Neutrophil (primary cell): ENCODE data around the gene CHP2.
A peak's percentile ranks its signal among the peaks of the same experiment; 100 is the strongest.

ENCODE experiments used
- H3K27ac ChIP-seq: fragments of 200-600 bp; sonication (generic); 2 replicates; pipeline ENCODE4 v1.5.1; 2016; ENCODE audit warnings: mild to moderate bottlenecking, moderate library complexity
- H3K27me3 ChIP-seq: fragments of 200-600 bp; sonication (generic); 2 replicates; pipeline ENCODE4 v1.6.0; 2016; ENCODE audit warnings: mild to moderate bottlenecking
- H3K36me3 ChIP-seq: fragments of 200-600 bp; sonication (generic); 2 replicates; pipeline ENCODE4 v1.5.1; 2017
- H3K4me1 ChIP-seq, 2 experiments: fragments of 200-600 bp in 1 of 2; sonication (generic) in 1 of 2; 1 replicate in 1 of 2; 2 replicates in 1 of 2; pipeline versions ENCODE4 v1.5.1 to v1.6.1; 2013 to 2016; ENCODE audit warnings: low read depth in 1 of 2, low read length in 1 of 2, mild to moderate bottlenecking in 1 of 2, moderate library complexity in 1 of 2; ENCODE audit not compliant: control insufficient read depth in 1 of 2, insufficient read depth in 1 of 2
- H3K4me3 ChIP-seq, 2 experiments: fragments of 200-600 bp in 1 of 2; sonication (generic) in 1 of 2; 1 replicate in 1 of 2; 2 replicates in 1 of 2; pipeline ENCODE4 v1.5.1; 2013 to 2016; ENCODE audit warnings: low read depth in 1 of 2, low read length in 1 of 2, mild to moderate bottlenecking in 1 of 2, moderate library complexity in 1 of 2
- H3K9me3 ChIP-seq: fragments of 200-600 bp; sonication (generic); 2 replicates; pipeline ENCODE4 v1.5.1; 2016
- TF ChIP-seq, protein P1 (sequence below): fragments of 200-600 bp; sonication (generic); IDR thresholded peaks from 2 replicates; pipeline ENCODE4 v1.5.1; 2016; ENCODE audit warnings: antibody characterized with exemption

CHP2 gene

GRCh38 chr16:23785842-23786241 is 31.0 kb downstream of the CHP2 start:
- peaks cover 16 to 20% of the 10 kb centered on the region in 2 experiments for H3K4me1 ChIP-seq
- H3K27me3 ChIP-seq = peaks cover 69% of the 10 kb centered on the region
- H3K9me3 ChIP-seq = no peaks in the 10 kb centered on the region
- H3K4me3 ChIP-seq = no peak overlapping the region
- TF ChIP-seq, protein P1, sequence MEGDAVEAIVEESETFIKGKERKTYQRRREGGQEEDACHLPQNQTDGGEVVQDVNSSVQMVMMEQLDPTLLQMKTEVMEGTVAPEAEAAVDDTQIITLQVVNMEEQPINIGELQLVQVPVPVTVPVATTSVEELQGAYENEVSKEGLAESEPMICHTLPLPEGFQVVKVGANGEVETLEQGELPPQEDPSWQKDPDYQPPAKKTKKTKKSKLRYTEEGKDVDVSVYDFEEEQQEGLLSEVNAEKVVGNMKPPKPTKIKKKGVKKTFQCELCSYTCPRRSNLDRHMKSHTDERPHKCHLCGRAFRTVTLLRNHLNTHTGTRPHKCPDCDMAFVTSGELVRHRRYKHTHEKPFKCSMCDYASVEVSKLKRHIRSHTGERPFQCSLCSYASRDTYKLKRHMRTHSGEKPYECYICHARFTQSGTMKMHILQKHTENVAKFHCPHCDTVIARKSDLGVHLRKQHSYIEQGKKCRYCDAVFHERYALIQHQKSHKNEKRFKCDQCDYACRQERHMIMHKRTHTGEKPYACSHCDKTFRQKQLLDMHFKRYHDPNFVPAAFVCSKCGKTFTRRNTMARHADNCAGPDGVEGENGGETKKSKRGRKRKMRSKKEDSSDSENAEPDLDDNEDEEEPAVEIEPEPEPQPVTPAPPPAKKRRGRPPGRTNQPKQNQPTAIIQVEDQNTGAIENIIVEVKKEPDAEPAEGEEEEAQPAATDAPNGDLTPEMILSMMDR = no peak
- no peaks in the 10 kb centered on the region for H3K36me3 ChIP-seq
- H3K27ac ChIP-seq = no peak overlapping the region

GRCh38 chr16:23786964-23787561 is 32.2 kb downstream of the CHP2 start:
- H3K9me3 ChIP-seq = no peaks in the 10 kb centered on the region
- H3K36me3 ChIP-seq = no peaks in the 10 kb centered on the region
- peaks cover 16 to 20% of the 10 kb centered on the region in 2 experiments for H3K4me1 ChIP-seq
- peaks cover 58% of the 10 kb centered on the region for H3K27me3 ChIP-seq
- H3K4me3 ChIP-seq = no peak overlapping the region
- TF ChIP-seq, protein P1 = no peak
- no peak overlapping the region for H3K27ac ChIP-seq

DNA sequence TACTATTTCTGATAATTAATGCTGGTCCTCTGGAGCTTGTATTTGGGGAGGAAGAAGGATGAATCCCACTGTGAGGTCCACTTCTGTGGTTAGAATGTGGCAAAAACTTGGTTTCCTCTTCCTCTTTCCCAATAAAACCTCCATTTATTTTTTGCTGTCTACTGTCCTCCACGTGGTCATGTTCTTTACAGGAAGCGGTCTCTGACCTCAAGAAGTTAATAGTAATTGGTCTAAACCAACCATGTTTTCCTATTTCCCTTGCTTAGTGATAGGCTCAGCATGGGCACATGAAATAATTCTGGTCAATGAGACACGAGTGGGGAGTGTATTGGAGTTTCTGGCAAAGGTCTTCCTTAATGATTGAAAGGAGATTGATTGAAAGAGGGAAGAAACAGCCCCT is 33.9 kb downstream of the CHP2 start:
- Histone ChIP-seq H3K36me3 (no peaks in the 10 kb centered on the region), H3K27me3 (peaks cover 44% of the 10 kb centered on the region), H3K9me3 (no peaks in the 10 kb centered on the region), H3K4me3 (no peak overlapping the region), H3K27ac (peak overlapping the region; percentile 19), H3K4me1 (peaks cover 16 to 20% of the 10 kb centered on the region in 2 experiments)
- TF ChIP-seq, protein P1 = no peak

DNA sequence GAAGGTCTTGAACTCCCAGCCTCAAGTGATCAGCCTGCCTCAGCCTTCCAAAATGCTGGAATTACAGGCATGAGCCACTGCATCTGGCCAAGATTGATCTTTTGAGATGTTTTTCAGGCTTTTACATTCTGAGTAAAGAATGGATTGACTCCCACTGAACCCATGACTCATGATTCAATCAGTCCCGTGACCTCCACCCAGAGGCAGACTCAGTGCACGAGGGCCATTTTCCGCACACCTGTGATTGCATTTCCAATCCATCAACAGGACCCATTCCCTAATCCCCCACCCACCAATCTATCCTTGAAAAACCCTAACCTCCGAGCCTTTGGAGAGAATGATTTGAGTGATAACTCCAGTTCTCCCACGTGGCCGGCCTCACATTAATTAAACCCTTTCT is 40.6 kb downstream of the CHP2 start:
- Histone ChIP-seq H3K4me3 (no peak overlapping the region), H3K27ac (no peak overlapping the region), H3K4me1 (no peaks in the 10 kb centered on the region), H3K36me3 (no peaks in the 10 kb centered on the region), H3K27me3 (no peaks in the 10 kb centered on the region), H3K9me3 (no peaks in the 10 kb centered on the region)
- TF ChIP-seq, protein P1 = no peak

- Histone ChIP-seq H3K27ac (no peak overlapping the region), H3K4me1 (no peaks in the 10 kb centered on the region)
Measured at GRCh38 chr16:23796941-23797340, 42.1 kb downstream of the CHP2 start.

More at GRCh38 chr16:23796941-23797340, 42.1 kb downstream of the CHP2 start:
- Histone ChIP-seq H3K9me3 (no peaks in the 10 kb centered on the region), H3K4me3 (no peak overlapping the region), H3K27me3 (no peaks in the 10 kb centered on the region), H3K36me3 (no peaks in the 10 kb centered on the region)
- TF ChIP-seq, protein P1 = no peak
